BE2C (cell line): ENCODE measurements around the gene CHCHD6.

Experiments used
- DNase-seq: peaks from one replicate; pipeline ENCODE4 v3.0.0-alpha.2; 2020
- H3K27me3 ChIP-seq: fragments of 250-450 bp; sonication (Bioruptor Pico); 2 replicates; pipeline ENCODE4 v1.5.1; 2020; ENCODE audit warnings: mild to moderate bottlenecking
- H3K36me3 ChIP-seq: fragments of 250-450 bp; sonication (Bioruptor Pico); 2 replicates; pipeline ENCODE4 v1.5.1; 2020; ENCODE audit warnings: mild to moderate bottlenecking
- H3K4me1 ChIP-seq: fragments of 250-450 bp; sonication (Bioruptor Pico); 2 replicates; pipeline ENCODE4 v1.5.1; 2020
- H3K4me3 ChIP-seq: 2 replicates; pipeline ENCODE4 v1.5.1; 2011; ENCODE audit warnings: low read depth, low read length
- H3K9me3 ChIP-seq: fragments of 250-450 bp; sonication (Bioruptor Pico); 2 replicates; pipeline ENCODE4 v1.5.1; 2020
- TF ChIP-seq, protein P1 (sequence below): IDR thresholded peaks from 2 replicates; pipeline ENCODE4 v1.5.1; 2012; ENCODE audit warnings: mild to moderate bottlenecking, low read depth, low read length

Gene CHCHD6

GRCh38 chr3:126758882-126759281 is 54.8 kb downstream of the CHCHD6 start:
- no peaks in the 10 kb centered on the region; the same call in 1 of the 2 replicates for H3K36me3 ChIP-seq
- no peak overlapping the region for H3K4me3 ChIP-seq
- TF ChIP-seq, protein P1, sequence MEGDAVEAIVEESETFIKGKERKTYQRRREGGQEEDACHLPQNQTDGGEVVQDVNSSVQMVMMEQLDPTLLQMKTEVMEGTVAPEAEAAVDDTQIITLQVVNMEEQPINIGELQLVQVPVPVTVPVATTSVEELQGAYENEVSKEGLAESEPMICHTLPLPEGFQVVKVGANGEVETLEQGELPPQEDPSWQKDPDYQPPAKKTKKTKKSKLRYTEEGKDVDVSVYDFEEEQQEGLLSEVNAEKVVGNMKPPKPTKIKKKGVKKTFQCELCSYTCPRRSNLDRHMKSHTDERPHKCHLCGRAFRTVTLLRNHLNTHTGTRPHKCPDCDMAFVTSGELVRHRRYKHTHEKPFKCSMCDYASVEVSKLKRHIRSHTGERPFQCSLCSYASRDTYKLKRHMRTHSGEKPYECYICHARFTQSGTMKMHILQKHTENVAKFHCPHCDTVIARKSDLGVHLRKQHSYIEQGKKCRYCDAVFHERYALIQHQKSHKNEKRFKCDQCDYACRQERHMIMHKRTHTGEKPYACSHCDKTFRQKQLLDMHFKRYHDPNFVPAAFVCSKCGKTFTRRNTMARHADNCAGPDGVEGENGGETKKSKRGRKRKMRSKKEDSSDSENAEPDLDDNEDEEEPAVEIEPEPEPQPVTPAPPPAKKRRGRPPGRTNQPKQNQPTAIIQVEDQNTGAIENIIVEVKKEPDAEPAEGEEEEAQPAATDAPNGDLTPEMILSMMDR, result no peak
- no peaks in the 10 kb centered on the region for H3K9me3 ChIP-seq
- no peak for DNase-seq
- peaks cover 9% of the 10 kb centered on the region for H3K4me1 ChIP-seq
- H3K27me3 ChIP-seq, result no peaks in the 10 kb centered on the region

- TF ChIP-seq, protein P1, result no peak
- Histone ChIP-seq H3K27me3 (no peaks in the 10 kb centered on the region), H3K4me3 (no peak overlapping the region), H3K9me3 (no peaks in the 10 kb centered on the region), H3K36me3 (no peaks in the 10 kb centered on the region), H3K4me1 (peaks cover 9% of the 10 kb centered on the region)
- no peak for DNase-seq
These were observed 56.5 kb downstream of the CHCHD6 start for GRCh38 chr3:126760541-126760940.

DNA sequence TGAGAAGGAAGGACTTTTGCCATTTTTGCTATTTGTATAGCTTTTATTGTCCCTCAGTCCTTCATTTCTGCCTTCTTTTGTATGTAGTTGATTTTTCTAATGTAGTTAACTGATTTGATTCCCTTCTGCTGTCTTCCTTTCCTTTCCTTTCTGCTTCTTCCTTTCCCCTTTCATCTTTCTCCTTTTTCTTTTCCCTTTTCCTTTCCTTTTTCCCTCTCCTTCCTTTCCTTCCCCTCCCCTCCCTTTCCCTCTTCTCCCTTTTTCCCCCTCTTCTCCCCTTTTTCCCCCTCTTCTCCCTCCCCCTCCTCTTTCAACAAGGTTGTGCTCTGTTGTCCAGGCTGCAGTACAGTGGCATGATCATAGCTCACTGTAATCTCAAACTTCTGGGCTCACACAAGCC is 59.0 kb downstream of the CHCHD6 start:
- Histone ChIP-seq H3K4me1 (peaks cover 6% of the 10 kb centered on the region), H3K36me3 (no peaks in the 10 kb centered on the region), H3K9me3 (no peaks in the 10 kb centered on the region), H3K4me3 (no peak overlapping the region), H3K27me3 (no peaks in the 10 kb centered on the region)
- no peak for DNase-seq
- TF ChIP-seq, protein P1, result no peak

DNA sequence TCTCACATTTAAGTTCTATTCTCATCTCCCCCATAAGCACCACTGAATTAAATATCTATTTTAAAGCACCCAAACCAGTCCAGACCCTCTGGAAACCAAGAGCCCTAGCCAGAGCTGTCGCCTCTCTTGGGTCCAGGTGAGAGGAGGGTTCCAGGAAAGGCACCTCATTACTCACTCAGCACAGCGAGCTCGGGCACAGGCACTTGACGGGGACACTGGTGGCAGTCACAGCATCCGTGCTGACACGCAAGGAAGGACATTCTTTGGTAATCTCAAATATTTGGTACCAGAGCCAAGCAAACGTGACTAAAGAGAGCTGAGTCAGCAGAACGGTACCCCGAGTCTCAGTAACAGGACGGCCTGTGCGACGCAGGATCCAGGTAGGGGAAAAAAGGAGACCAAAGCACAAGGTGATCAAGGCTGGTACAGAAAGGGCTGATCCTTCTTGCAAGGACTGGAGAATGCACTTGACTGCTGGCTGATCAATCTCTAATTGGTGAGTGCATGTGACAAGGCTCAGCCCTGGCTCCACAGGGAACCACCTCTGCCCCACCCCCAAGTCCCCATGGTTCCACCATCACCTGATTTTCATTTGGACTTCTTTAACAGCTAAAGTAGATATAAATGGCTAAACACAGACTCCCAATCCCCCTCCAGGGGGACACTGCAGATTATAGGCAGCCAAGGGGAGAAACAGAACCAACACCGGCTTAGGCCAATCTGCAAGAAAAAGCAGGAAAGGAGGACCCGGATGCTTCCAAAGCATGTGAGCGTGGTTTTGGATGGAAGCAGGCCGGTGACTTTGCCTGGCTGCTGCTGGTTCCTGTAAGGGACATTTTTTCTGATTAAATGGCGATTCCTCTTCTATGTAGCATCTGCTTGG is 61.4 kb downstream of the CHCHD6 start:
- no peaks in the 10 kb centered on the region for H3K9me3 ChIP-seq

GRCh38 chr3:126766653-126767052 is 62.6 kb downstream of the CHCHD6 start:
- H3K36me3 ChIP-seq, result no peaks in the 10 kb centered on the region
- TF ChIP-seq, protein P1, result no peak
- H3K9me3 ChIP-seq, result no peaks in the 10 kb centered on the region
- no peaks in the 10 kb centered on the region for H3K4me1 ChIP-seq
- H3K27me3 ChIP-seq, result no peaks in the 10 kb centered on the region
- DNase-seq, result no peak
- H3K4me3 ChIP-seq, result no peak overlapping the region

More for the DNA sequence above, 61.4 kb downstream of the CHCHD6 start:
- H3K4me3 ChIP-seq, result no peak overlapping the region
- no peak for DNase-seq
- TF ChIP-seq, protein P1, result no peak
- H3K27me3 ChIP-seq, result no peaks in the 10 kb centered on the region
- H3K4me1 ChIP-seq, result no peaks in the 10 kb centered on the region
- H3K36me3 ChIP-seq, result no peaks in the 10 kb centered on the region

DNA sequence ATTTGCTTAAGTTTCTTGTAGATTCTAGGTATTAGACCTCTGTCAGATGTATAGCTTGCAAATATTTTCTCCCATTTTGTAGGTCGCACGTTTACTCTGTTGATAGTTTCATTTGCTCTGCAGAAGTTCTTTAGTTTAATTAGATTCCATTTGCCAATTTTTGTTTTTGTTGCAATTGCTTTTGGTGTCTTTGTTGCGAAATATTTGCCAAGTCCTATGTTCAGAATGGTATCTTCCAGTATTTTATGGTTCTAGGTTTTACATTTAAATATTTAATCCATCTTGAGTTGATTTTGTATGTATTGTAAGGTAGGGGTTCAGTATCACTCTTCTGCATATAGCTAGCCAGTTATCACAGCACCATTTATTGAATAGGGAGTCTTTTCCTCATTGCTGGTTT is 64.9 kb downstream of the CHCHD6 start:
- H3K4me3 ChIP-seq, result no peak overlapping the region
- no peaks in the 10 kb centered on the region for H3K9me3 ChIP-seq
- no peaks in the 10 kb centered on the region for H3K36me3 ChIP-seq
- no peak for DNase-seq
- TF ChIP-seq, protein P1, result no peak
- H3K27me3 ChIP-seq, result no peaks in the 10 kb centered on the region
- no peaks in the 10 kb centered on the region for H3K4me1 ChIP-seq
